Measurements from ENCODE around the gene SH2D2A.

GRCh38 chr1:156823210-156823790 lies 6.7 kb upstream of the SH2D2A start:
- TF ChIP-seq CTCF (IDR thresholded peaks at IDR 0.05 in 2 of 3, conservative IDR thresholded peaks at IDR 0.05 in 1 of 3; ENCODE audit: insufficient read depth in 2 of 3, low read depth in 1 of 3, low read length in 3 of 3) (no peak), MYBL2 (IDR thresholded peaks at IDR 0.05; ENCODE audit: low read depth) (no peak), MYBL2 (CRISPR knock-in tag; IDR thresholded peaks at IDR 0.05; ENCODE audit: borderline replicate concordance) (no peak), POLR2AphosphoS2 (IDR thresholded peaks at IDR 0.05; ENCODE audit: low read length) (no peak), KDM1A (IDR thresholded peaks at IDR 0.05) (no peak), ZBTB9 (CRISPR knock-in tag; IDR thresholded peaks at IDR 0.05) (no peak), MAX (CRISPR knock-in tag; IDR thresholded peaks at IDR 0.05) (no peak), ATF3 (IDR thresholded peaks at IDR 0.05) (no peak), ATF3 (CRISPR knock-in tag; conservative IDR thresholded peaks at IDR 0.05) (no peak), SIN3A (IDR thresholded peaks at IDR 0.05; ENCODE audit: borderline replicate concordance in 2 of 2, control insufficient read depth in 1 of 2, low read depth in 2 of 2, low read length in 2 of 2) (no peak), CHD2 (IDR thresholded peaks at IDR 0.05; ENCODE audit: low read depth, low read length) (no peak), CBX3 (IDR thresholded peaks at IDR 0.05; ENCODE audit: borderline replicate concordance in 1 of 2, low read length in 2 of 2) (no peak), TEAD1 (CRISPR knock-in tag; IDR thresholded peaks at IDR 0.05) (no peak), NFYB (IDR thresholded peaks at IDR 0.05; ENCODE audit: extremely low read depth, insufficient read length) (no peak), TOE1 (IDR thresholded peaks at IDR 0.05; ENCODE audit: borderline replicate concordance) (no peak), TOE1 (CRISPR knock-in tag; IDR thresholded peaks at IDR 0.05; ENCODE audit: borderline replicate concordance, low read depth) (no peak)

Measured in K562 (cell line).